SIG-M5 (cell line): ENCODE data around the gene RIN3.
A peak's percentile ranks its signal among the peaks of the same experiment; 100 is the strongest.
"Not testable (repeated sequence)": the region's sequence is repeated elsewhere in the genome, so short reads cannot be mapped to it uniquely, and the experiment has no call there.

ENCODE experiments used
- DNase-seq: peaks from one replicate; lab custom pipeline; 2025; lab: John Stamatoyannopoulos, UW

The RIN3 gene

GRCh38 chr14:92714739-92715307 lies 201.2 kb downstream of the RIN3 start:
- not testable (repeated sequence) for DNase-seq

GRCh38 chr14:92716131-92716530 lies 202.6 kb downstream of the RIN3 start:
- no peak for DNase-seq

GRCh38 chr14:92717571-92718042 lies 204.0 kb downstream of the RIN3 start:
- DNase-seq = no peak

GRCh38 chr14:92718664-92719063 lies 205.1 kb downstream of the RIN3 start:
- no peak for DNase-seq

- no peak for DNase-seq
These were observed 205.8 kb downstream of the RIN3 start for GRCh38 chr14:92719421-92719820.

GRCh38 chr14:92719890-92720323 lies 206.3 kb downstream of the RIN3 start:
- DNase-seq = no peak

- no peak for DNase-seq
These were observed 211.1 kb downstream of the RIN3 start for GRCh38 chr14:92724516-92725340.

- DNase-seq = no peak
These were observed 212.8 kb downstream of the RIN3 start for GRCh38 chr14:92726135-92726932.

GRCh38 chr14:92726933-92727262 lies 213.3 kb downstream of the RIN3 start:
- DNase-seq = no peak

GRCh38 chr14:92728759-92729364 lies 215.3 kb downstream of the RIN3 start:
- no peak for DNase-seq

GRCh38 chr14:92729634-92730358 lies 216.2 kb downstream of the RIN3 start:
- peak; percentile 39 for DNase-seq

- no peak for DNase-seq
These were observed 218.1 kb downstream of the RIN3 start for GRCh38 chr14:92731622-92732115.

- no peak for DNase-seq
These were observed 219.4 kb downstream of the RIN3 start for GRCh38 chr14:92733007-92733406.

GRCh38 chr14:92734618-92735017 lies 221.0 kb downstream of the RIN3 start:
- DNase-seq = no peak

GRCh38 chr14:92735344-92735743 lies 221.8 kb downstream of the RIN3 start:
- no peak for DNase-seq

GRCh38 chr14:92737206-92737605 lies 223.6 kb downstream of the RIN3 start:
- no peak for DNase-seq

GRCh38 chr14:92737619-92738188 lies 224.1 kb downstream of the RIN3 start:
- no peak for DNase-seq
